B cell (primary cell): ENCODE data around the gene PRKG2. TPM values are rescaled to one million over a fixed set of nuclear protein-coding genes. Genes with fewer than 3 reads are reported as not detected.

ENCODE experiments used
- ATAC-seq: fragments of 200-7000 bp; cut with Tn5 transposase; one replicate; pipeline ENCODE4 v1.10.0; 2021; ENCODE audit warnings: low read depth, mild to moderate bottlenecking, moderate number of reproducible peaks, moderate library complexity
- CTCF ChIA-PET: fragments of 350-600 bp; sonication (Branson Sonifier 250); formaldehyde crosslinking; loops from one replicate; lab custom pipeline; 2021; ENCODE audit warnings: antibody characterized with exemption, inconsistent platforms; lab: Charles Lee
- POLR2A ChIA-PET: fragments of 350-600 bp; sonication (Branson Sonifier 250); formaldehyde crosslinking; loops from one replicate; lab custom pipeline; 2021; ENCODE audit warnings: antibody characterized with exemption; lab: Charles Lee
- DNase-seq: peaks from one replicate; pipeline ENCODE4 v3.0.0; 2013
- H2AFZ ChIP-seq: 2 replicates; pipeline ENCODE4 v1.6.1; 2012; ENCODE audit warnings: mild to moderate bottlenecking, low read depth, low read length; ENCODE audit not compliant: insufficient read depth, poor library complexity, severe bottlenecking
- H3K27ac ChIP-seq, 2 donors: 1 replicate in 1 of 2; 2 replicates in 1 of 2; pipeline ENCODE4 v1.5.1; 2012 to 2013; ENCODE audit warnings: low read length in 2 of 2, mild to moderate bottlenecking in 2 of 2, moderate library complexity in 1 of 2
- H3K27me3 ChIP-seq, 4 experiments: fragments of 200-600 bp in 1 of 4; sonication (generic) in 1 of 4; replicated peaks in 1 of 4; 1 replicate in 2 of 4; 2 replicates in 2 of 4; pipeline versions ENCODE4 v1.6.1 to v1.7.0; 2013 to 2016; ENCODE audit warnings: low read length in 3 of 4, mild to moderate bottlenecking in 2 of 4, mixed read lengths in 1 of 4, moderate library complexity in 1 of 4; ENCODE audit not compliant: insufficient read depth in 4 of 4, control insufficient read depth in 3 of 4; ENCODE audit errors: control extremely low read depth in 1 of 4
- H3K36me3 ChIP-seq, 2 experiments: replicated peaks in 1 of 2; 1 replicate in 1 of 2; 2 replicates in 1 of 2; pipeline versions ENCODE4 v1.6.1 to v1.7.1; 2013; ENCODE audit warnings: low read length in 1 of 2; ENCODE audit not compliant: insufficient read depth in 2 of 2, control insufficient read depth in 1 of 2; ENCODE audit errors: control extremely low read depth in 1 of 2, extremely low read depth in 1 of 2
- H3K4me1 ChIP-seq, 2 donors: fragments of 200-600 bp in 1 of 2; sonication (generic) in 1 of 2; 1 replicate in 1 of 2; 2 replicates in 1 of 2; pipeline versions ENCODE4 v1.5.1 to v1.6.1; 2013 to 2017; ENCODE audit warnings: low read length in 2 of 2; ENCODE audit not compliant: control insufficient read depth in 2 of 2, insufficient read depth in 2 of 2
- H3K4me2 ChIP-seq: replicated peaks from 2 replicates; pipeline ENCODE3; 2012; ENCODE audit warnings: mild to moderate bottlenecking, low read depth, low read length; ENCODE audit not compliant: poor library complexity, severe bottlenecking
- H3K4me3 ChIP-seq, 5 experiments: fragments of 200-600 bp in 1 of 5; sonication (generic) in 1 of 5; 1 replicate in 3 of 5; 2 replicates in 2 of 5; pipeline versions ENCODE4 v1.5.1 to v1.7.0; 2011 to 2016; ENCODE audit warnings: low read length in 4 of 5, mild to moderate bottlenecking in 4 of 5, low read depth in 2 of 5, control low read depth in 1 of 5, moderate library complexity in 1 of 5; ENCODE audit not compliant: insufficient read depth in 1 of 5; ENCODE audit errors: control extremely low read depth in 1 of 5, extremely low read depth in 1 of 5
- H3K79me2 ChIP-seq: fragments of 200-600 bp; sonication (generic); one replicate; pipeline ENCODE4 v1.6.0; 2016; ENCODE audit warnings: low read length; ENCODE audit not compliant: control insufficient read depth, insufficient read depth
- H3K9ac ChIP-seq: fragments of 200-600 bp; sonication (generic); 2 replicates; pipeline ENCODE4 v1.6.1; 2017; ENCODE audit warnings: mild to moderate bottlenecking, low read length, moderate library complexity
- H3K9me3 ChIP-seq, 3 donors: one replicate each; pipeline versions ENCODE4 v1.6.1 to v1.7.1; 2013; ENCODE audit warnings: low read length in 2 of 3; ENCODE audit not compliant: control insufficient read depth in 2 of 3, insufficient read depth in 1 of 3; ENCODE audit errors: control extremely low read depth in 1 of 3
- H4K20me1 ChIP-seq: 2 replicates; pipeline ENCODE4 v1.6.0; 2012; ENCODE audit warnings: mild to moderate bottlenecking, low read length; ENCODE audit not compliant: insufficient read depth, control insufficient read depth, poor library complexity, severe bottlenecking
- H3K27ac Mint-ChIP-seq: one replicate; pipeline ENCODE4 v1.8.0; 2021; ENCODE audit warnings: mixed read lengths
- H3K27me3 Mint-ChIP-seq: one replicate; pipeline ENCODE4 v1.8.0; 2021; ENCODE audit warnings: mixed read lengths
- H3K4me1 Mint-ChIP-seq: one replicate; pipeline ENCODE4 v1.8.0; 2021; ENCODE audit warnings: mixed read lengths
- H3K4me3 Mint-ChIP-seq: one replicate; pipeline ENCODE4 v1.8.0; 2021; ENCODE audit warnings: mixed read lengths
- H3K9me3 Mint-ChIP-seq: one replicate; pipeline ENCODE4 v1.8.0; 2022; ENCODE audit warnings: mixed read lengths; ENCODE audit not compliant: insufficient read depth
- CTCF ChIP-seq: fragments of 200-600 bp; IDR thresholded peaks from one replicate; pipeline ENCODE4 v1.8.0; 2022; ENCODE audit warnings: antibody characterized with exemption, mild to moderate bottlenecking
- EZH2 ChIP-seq: IDR thresholded peaks from 2 replicates; pipeline ENCODE4 v1.6.1; 2012; ENCODE audit warnings: borderline replicate concordance, low read depth, mild to moderate bottlenecking, moderate library complexity, low read length; ENCODE audit not compliant: insufficient read depth, poor library complexity, severe bottlenecking
- WGBS: methylation state at CpG from one replicate; pipeline ENCODE4 v1.1.5; 2013; ENCODE audit warnings: missing lambda C conversion rate; ENCODE audit not compliant: insufficient coverage; 5-methylcytosine and 5-hydroxymethylcytosine counted together
- intact Hi-C: fragments of 100-400 bp; cut with micrococcal nuclease; formaldehyde crosslinking; loops from one replicate; pipeline ENCODE4 v1.10.0; 2022
- polyA plus RNA-seq: library from polyadenylated mRNA; depleted of rRNA; stranded (reverse); fragments of >200 nt; gene quantifications from 2 replicates; pipeline ENCODE4 v1.2.3, GENCODE V29; 2012
- total RNA-seq, 2 donors: library from RNA; stranded (reverse); fragments of 120-200 nt in 1 of 2; gene quantifications; 1 replicate in 1 of 2; 2 replicates in 1 of 2; pipeline versions ENCODE4 v1.2.3 to v1.2.4, GENCODE V29; 2013 to 2022

PRKG2 gene
- total and polyA plus RNA-seq, 2 donors (not counting 1 experiment from before 2014, with no cell fraction given): 0.61 to 0.86 TPM

GRCh38 chr4:81130569-81130968, 84.5 kb downstream of the PRKG2 start:
- ChIA-PET POLR2A (no interaction called here), CTCF (no interaction called here)
- Mint-ChIP-seq H3K4me1 (no peaks in the 10 kb centered on the region), H3K4me3 (no peak overlapping the region), H3K27ac (no peak overlapping the region), H3K27me3 (peaks cover 5% of the 10 kb centered on the region), H3K9me3 (peaks cover 2% of the 10 kb centered on the region)
- no peak for TF ChIP-seq CTCF
- no peak for TF ChIP-seq EZH2
- Histone ChIP-seq H3K9me3 (no peaks in the 10 kb centered on the region), H3K36me3 (no peaks in the 10 kb centered on the region), H3K9ac (no peak overlapping the region), H3K27ac (no peak overlapping the region), H4K20me1 (no peaks in the 10 kb centered on the region), H3K4me3 (no peak overlapping the region), H3K4me2 (no peak overlapping the region), H3K4me1 (no peaks in the 10 kb centered on the region), H3K79me2 (no peaks in the 10 kb centered on the region), H2AFZ (no peak overlapping the region), H3K27me3 (no peaks in the 10 kb centered on the region)
- ATAC-seq (no peak), DNase-seq (no peak)
- intact Hi-C loops: no loop called here
- WGBS: 95% methylated on average over 6 of the region's 7 CpGs

GRCh38 chr4:81120055-81120454, 95.0 kb downstream of the PRKG2 start:
- POLR2A ChIA-PET: no interaction called here
- no peaks in the 10 kb centered on the region for H3K9me3 Mint-ChIP-seq
- H3K4me1 ChIP-seq: no peaks in the 10 kb centered on the region
- TF ChIP-seq EZH2: no peak
- TF ChIP-seq CTCF: no peak
- H3K27me3 Mint-ChIP-seq: no peaks in the 10 kb centered on the region
- H3K4me1 Mint-ChIP-seq: no peaks in the 10 kb centered on the region
- CTCF ChIA-PET: interaction anchor here (1.2 kb wide), 1 partner anchor 266 kb away, joined by 4 read pairs; no protein-coding TSS in a partner anchor
- H3K4me3 Mint-ChIP-seq: no peak overlapping the region
- no peak overlapping the region for H3K27ac Mint-ChIP-seq
- H3K27ac ChIP-seq: no peak overlapping the region
- ATAC-seq (no peak), DNase-seq (no peak)
- intact Hi-C loops: no loop called here
- H3K79me2 ChIP-seq: no peaks in the 10 kb centered on the region
- no peaks in the 10 kb centered on the region for H3K9me3 ChIP-seq
- no peak overlapping the region for H3K4me3 ChIP-seq
- H3K27me3 ChIP-seq: no peaks in the 10 kb centered on the region
- H3K36me3 ChIP-seq: no peaks in the 10 kb centered on the region
- 86% methylated on average over 4 of the region's 5 CpGs for WGBS
- H3K9ac ChIP-seq: no peak overlapping the region
- H3K4me2 ChIP-seq: no peak overlapping the region
- H4K20me1 ChIP-seq: no peaks in the 10 kb centered on the region
- H2AFZ ChIP-seq: no peak overlapping the region
